Heart right ventricle (tissue), 16 donors: ENCODE results near the gene PLA2R1. TPM values are rescaled to one million over a fixed set of nuclear protein-coding genes. Genes with fewer than 3 reads are reported as not detected.
A peak's percentile ranks its signal among the peaks of the same experiment; 100 is the strongest.
"Not testable (repeated sequence)": the region's sequence is repeated elsewhere in the genome, so short reads cannot be mapped to it uniquely, and the experiment has no call there.

Experiments used
- ATAC-seq, 8 donors: fragments of 200-7000 bp; cut with Tn5 transposase; one replicate each; pipeline ENCODE4 v1.9.1; 2020; ENCODE audit warnings: mild to moderate bottlenecking in 8 of 8, moderate library complexity in 8 of 8, moderate number of reproducible peaks in 1 of 8
- DNase-seq, 2 donors: peaks; one replicate each; pipeline ENCODE4 v3.0.0-alpha.2; 2020
- H3K27ac ChIP-seq, 10 donors: fragments of 200-600 bp; sonication (generic) in 2 of 10; one replicate each; pipeline versions ENCODE4 v1.5.0 to v1.8.0; 2020 to 2022; ENCODE audit warnings: mild to moderate bottlenecking in 3 of 10
- H3K27me3 ChIP-seq, 7 donors: fragments of 200-600 bp; one replicate each; pipeline ENCODE4 v1.8.0; 2021 to 2022; ENCODE audit warnings: mild to moderate bottlenecking in 2 of 7
- H3K36me3 ChIP-seq, 9 donors: fragments of 200-600 bp; sonication (generic) in 1 of 9; one replicate each; pipeline versions ENCODE4 v1.5.0 to v1.8.0; 2020 to 2022; ENCODE audit warnings: mild to moderate bottlenecking in 2 of 9
- H3K4me1 ChIP-seq, 9 donors: fragments of 200-600 bp; sonication (generic) in 1 of 9; one replicate each; pipeline versions ENCODE4 v1.5.0 to v1.8.0; 2020 to 2022; ENCODE audit warnings: mild to moderate bottlenecking in 4 of 9
- H3K4me3 ChIP-seq, 10 donors: fragments of 200-600 bp; sonication (generic) in 2 of 10; one replicate each; pipeline versions ENCODE4 v1.5.0 to v1.8.0; 2020 to 2022; ENCODE audit warnings: mild to moderate bottlenecking in 7 of 10, moderate library complexity in 2 of 10
- H3K9me3 ChIP-seq, 11 donors: fragments of 200-600 bp in 10 of 11; sonication (generic) in 2 of 11; one replicate each; pipeline versions ENCODE4 v1.5.0 to v1.8.0; 2013 to 2022; ENCODE audit warnings: mild to moderate bottlenecking in 2 of 11, control low read depth in 1 of 11, moderate library complexity in 1 of 11
- CTCF ChIP-seq, 9 donors: fragments of 200-600 bp; sonication (generic) in 2 of 9; IDR thresholded peaks; one replicate each; pipeline versions ENCODE4 v1.5.0 to v1.8.0; 2021 to 2022; ENCODE audit warnings: antibody characterized with exemption in 9 of 9, mild to moderate bottlenecking in 5 of 9, moderate library complexity in 1 of 9
- WGBS, 2 donors: extraction: QIAGEN DNeasy Blood & Tissue Kit; methylation state at CpG; one replicate each; pipeline ENCODE4 v1.1.7; 2013; ENCODE audit warnings: inconsistent platforms in 1 of 2; 5-methylcytosine and 5-hydroxymethylcytosine counted together
- intact Hi-C, 10 donors: fragments of 100-400 bp; cut with DNase I; formaldehyde crosslinking; loops; one replicate each; pipeline versions ENCODE4 v1.11.1 to v1.14.2; 2022
- polyA plus RNA-seq, 2 donors: library from polyadenylated mRNA; stranded (reverse); fragments of 200-250 nt; gene quantifications; one replicate each; pipeline ENCODE4 v1.2.3, GENCODE V29; 2013
- total RNA-seq, 10 donors: library from RNA; stranded (reverse); fragmentation: NEBNext Ultra II Directional in 3 of 10; extraction: Animal tissue kit (Norgen Biotek cat#: 25700) in 3 of 10; gene quantifications; one replicate each; pipeline versions ENCODE4 v1.2.1 to v1.2.4, GENCODE V29; 2021 to 2023
- donor health status: Arrhythmogenic right ventricular cardiomyopathy.
- donor health status: ischemic (EF 13 %, LVEDD 7.1; RV severe dilation, severe dysfunction).
- donor health status: healthy with polysubstance abuse.
- donor health status: DM: no; HTN: yes; CAD: no.
- donor health status: DM: no; HTN: no; CAD: no.
- donor health status: ischemic (EF 25% LVEDD 6.9; RV normal size, moderate dysfunction).
- donor health status: ischemic (EF 25% LVEDD 5.7; RV mildly dilated, moderate dysfunction).
- donor health status: healthy.
- donor health status: DM: yes; HTN: yes; CAD: no.
- donor health status: Ischemic cardiomyopathy.
- donor health status: ischemic (EF 35%, LVEDD 5.7; RV mildly dilated, moderate dysfunction).
- donor health status: nonischemic (EF 11% LVEDD 7.7; RV severe dilation, severe dysfunction).
- donor health status: DM: yes; HTN: yes; CAD: no.
- donor health status: PGD.
- donor health status: ischemic (EF 29% LVEDD 5.4; RV normal size, mild dysfunction).
- donor health status: nonischemic (EF 23%, LVEDD 6.1; RV moderate dilation, normal function).

The PLA2R1 gene
- total and polyA plus RNA-seq, 12 donors, result 0.38 to 3.7 (median 2.8) TPM

GRCh38 chr2:159971365-159972152, 90.9 kb downstream of the PLA2R1 start:
- no peak overlapping the region for H3K4me3 ChIP-seq
- TF ChIP-seq CTCF (IDR thresholded peaks at IDR 0.05), result no peak
- no peaks in the 10 kb centered on the region for H3K27me3 ChIP-seq
- no peaks in the 10 kb centered on the region for H3K9me3 ChIP-seq
- peaks cover 0 to 4% (median 0%) of the 10 kb centered on the region in 9 donors for H3K4me1 ChIP-seq
- 85 to 86% methylated on average over 7 of the region's 7 CpGs for WGBS, 2 donors
- intact Hi-C loops, result loop anchor here in 1 of 10 donors (10.0 kb wide), 1 partner anchor 167 kb away; no protein-coding TSS in a partner anchor
- ATAC-seq (no peak), DNase-seq (no peak)
- H3K27ac ChIP-seq, result no peak overlapping the region
- H3K36me3 ChIP-seq, result no peaks in the 10 kb centered on the region

- intact Hi-C loops, result loop anchor here in 1 of 10 donors (10.0 kb wide), 1 partner anchor 166 kb away; no protein-coding TSS in a partner anchor
- not testable (repeated sequence) for H3K36me3 ChIP-seq, H3K27ac ChIP-seq, H3K4me3 ChIP-seq, H3K27me3 ChIP-seq, DNase-seq, H3K4me1 ChIP-seq, H3K9me3 ChIP-seq, ATAC-seq
- WGBS, 2 donors, result 82 to 93% methylated on average over 1 of the region's 1 CpG
Measured at GRCh38 chr2:159970548-159970947, 91.9 kb downstream of the PLA2R1 start.

- DNase-seq, result peak in 1 of 2 donors; percentile 32
- intact Hi-C loops, result loop anchor here in 2 of 10 donors (10.0 kb wide), 2 partner anchors 164 to 174 kb away; partner anchors contain the start of gene CD302 (in 1 of the 2)
- Histone ChIP-seq H3K4me3 (no peak overlapping the region), H3K36me3 (no peaks in the 10 kb centered on the region), H3K4me1 (peaks cover 0 to 4% (median 0%) of the 10 kb centered on the region in 9 donors), H3K27me3 (no peaks in the 10 kb centered on the region), H3K27ac (no peak overlapping the region), H3K9me3 (no peaks in the 10 kb centered on the region)
- 2 to 3% methylated on average over 2 of the region's 2 CpGs for WGBS, 2 donors
- peak in 6 of 8 donors; percentile 55 to 79 (median 72) for ATAC-seq
- peak; percentile 40 to 75 (median 63) for TF ChIP-seq CTCF (IDR thresholded peaks at IDR 0.05)
Measured at GRCh38 chr2:159968279-159968900, 94.0 kb downstream of the PLA2R1 start.

GRCh38 chr2:159963700-159964099, 98.7 kb downstream of the PLA2R1 start:
- TF ChIP-seq CTCF (IDR thresholded peaks at IDR 0.05), result no peak
- 92 to 94% methylated on average over 7 of the region's 7 CpGs for WGBS, 2 donors
- Histone ChIP-seq H3K4me1 (peaks cover 0 to 29% (median 23%) of the 10 kb centered on the region in 9 donors), H3K4me3 (no peak overlapping the region), H3K27ac (no peak overlapping the region), H3K9me3 (peaks cover 0 to 3% (median 0%) of the 10 kb centered on the region in 11 donors), H3K27me3 (no peaks in the 10 kb centered on the region), H3K36me3 (no peaks in the 10 kb centered on the region)
- DNase-seq, result no peak
- no peak for ATAC-seq
- intact Hi-C loops, result loop anchor here in 2 of 10 donors (10.0 kb wide), 2 partner anchors 159 to 169 kb away; partner anchors contain the start of gene CD302 (in 1 of the 2)

- not testable (repeated sequence) for DNase-seq, H3K9me3 ChIP-seq, ATAC-seq, H3K27ac ChIP-seq, H3K4me3 ChIP-seq, H3K27me3 ChIP-seq, H3K36me3 ChIP-seq
- intact Hi-C loops, result loop anchor here in 2 of 10 donors (10.0 kb wide), 2 partner anchors 158 to 168 kb away; partner anchors contain the start of gene CD302 (in 1 of the 2)
- peaks cover 0 to 31% (median 20%) of the 10 kb centered on the region in 9 donors for H3K4me1 ChIP-seq
Measured at GRCh38 chr2:159962513-159962912, 99.9 kb downstream of the PLA2R1 start.
